K562 (cell line): Measurements from ENCODE around the gene FBXW9. TPM values are rescaled to one million over a fixed set of nuclear protein-coding genes. Genes with fewer than 3 reads are reported as not detected.
A peak's percentile ranks its signal among the peaks of the same experiment; 100 is the strongest.

Source experiments
- CBX1 ChIP-seq: sonication (generic); IDR thresholded peaks from 2 replicates; pipeline ENCODE4 v1.6.1; 2016; ENCODE audit warnings: antibody characterized with exemption, low read depth, mild to moderate bottlenecking
- CBX5 ChIP-seq: IDR thresholded peaks from 2 replicates; pipeline ENCODE4 v1.6.1; 2014; ENCODE audit warnings: low read depth, borderline replicate concordance
- GATAD2B ChIP-seq: fragments of 450-650 bp; IDR thresholded peaks from 2 replicates; pipeline ENCODE4 v1.6.1; 2017; ENCODE audit warnings: mild to moderate bottlenecking, borderline replicate concordance
- PML ChIP-seq: IDR thresholded peaks from 2 replicates; pipeline ENCODE4 v1.6.1; 2012; ENCODE audit warnings: low read length, inconsistent platforms
- PTBP1 ChIP-seq: fragments of 200-400 bp; formaldehyde crosslinking; IDR thresholded peaks from 2 replicates; pipeline ENCODE4 v1.6.1; 2017; ENCODE audit warnings: low read depth, low read length
- THAP7 ChIP-seq: fragments of 250-450 bp; sonication (Bioruptor Pico); IDR thresholded peaks from 2 replicates; pipeline ENCODE4 v1.5.0; 2021
- ZFPM2 ChIP-seq: fragments of 250-450 bp; sonication (Bioruptor Pico); IDR thresholded peaks from 2 replicates; pipeline ENCODE4 v1.5.1; 2022; ENCODE audit warnings: mild to moderate bottlenecking
- ZHX1 ChIP-seq: fragments of 150-350 bp; conservative IDR thresholded peaks from 2 replicates; pipeline ENCODE4 v1.6.1; 2014; ENCODE audit warnings: low read length
- ZNF583 ChIP-seq: fragments of 250-450 bp; sonication (Bioruptor Pico); IDR thresholded peaks from 2 replicates; pipeline ENCODE4 v1.4.0; 2020
- polyA plus RNA-seq, 8 experiments: library from polyadenylated mRNA; depleted of rRNA in 4 of 8; stranded (reverse) in 5 of 8; unstranded in 3 of 8; fragments of >200 nt; fragmentation: Nextera tagmentation in 2 of 8; fragmentation: Illumina TruSeq in 1 of 8; extraction: Ambion mirVana in 2 of 8; extraction: Trizol in 1 of 8; gene quantifications; 2 replicates each; pipeline versions ENCODE4 v1.2.1 to v1.2.3, GENCODE V29; 2011 to 2014; ENCODE audit warnings: inconsistent platforms in 1 of 8, missing spikeins in 1 of 8
- total RNA-seq, 7 experiments: library from RNA; depleted of rRNA in 6 of 7; stranded (reverse); fragments of >200 nt in 6 of 7; fragmentation: Illumina TruSeq in 2 of 7; extraction: Trizol in 2 of 7; gene quantifications; 2 replicates each; pipeline versions ENCODE4 v1.2.1 to v1.2.3, GENCODE V29; 2011 to 2021; ENCODE audit warnings: low replicate concordance in 1 of 7
- TF ChIP-seq, protein P1 (sequence below), 2 experiments: fragments of 450-650 bp; formaldehyde crosslinking in 1 of 2; IDR thresholded peaks; 2 replicates each; pipeline versions ENCODE4 v1.4.0 to v1.6.1; 2014 to 2020; ENCODE audit warnings: mild to moderate bottlenecking in 2 of 2, borderline replicate concordance in 1 of 2, low read depth in 1 of 2
- TF ChIP-seq, protein P2 (sequence below): fragments of 250-450 bp; sonication (Bioruptor Pico); IDR thresholded peaks from 2 replicates; pipeline ENCODE4 v1.4.0; 2020; ENCODE audit warnings: mild to moderate bottlenecking, moderate library complexity
- TF ChIP-seq, protein P3 (sequence below): fragments of 450-650 bp; IDR thresholded peaks from 2 replicates; pipeline ENCODE4 v1.6.1; 2017; ENCODE audit warnings: mild to moderate bottlenecking, moderate library complexity

Gene FBXW9
- total and polyA plus RNA-seq, 9 of the 15 experiments (the other 6 are each of a cell fraction or from before 2014, with no cell fraction given) = 0.23 to 21.7 (median 6.2) TPM

DNA sequence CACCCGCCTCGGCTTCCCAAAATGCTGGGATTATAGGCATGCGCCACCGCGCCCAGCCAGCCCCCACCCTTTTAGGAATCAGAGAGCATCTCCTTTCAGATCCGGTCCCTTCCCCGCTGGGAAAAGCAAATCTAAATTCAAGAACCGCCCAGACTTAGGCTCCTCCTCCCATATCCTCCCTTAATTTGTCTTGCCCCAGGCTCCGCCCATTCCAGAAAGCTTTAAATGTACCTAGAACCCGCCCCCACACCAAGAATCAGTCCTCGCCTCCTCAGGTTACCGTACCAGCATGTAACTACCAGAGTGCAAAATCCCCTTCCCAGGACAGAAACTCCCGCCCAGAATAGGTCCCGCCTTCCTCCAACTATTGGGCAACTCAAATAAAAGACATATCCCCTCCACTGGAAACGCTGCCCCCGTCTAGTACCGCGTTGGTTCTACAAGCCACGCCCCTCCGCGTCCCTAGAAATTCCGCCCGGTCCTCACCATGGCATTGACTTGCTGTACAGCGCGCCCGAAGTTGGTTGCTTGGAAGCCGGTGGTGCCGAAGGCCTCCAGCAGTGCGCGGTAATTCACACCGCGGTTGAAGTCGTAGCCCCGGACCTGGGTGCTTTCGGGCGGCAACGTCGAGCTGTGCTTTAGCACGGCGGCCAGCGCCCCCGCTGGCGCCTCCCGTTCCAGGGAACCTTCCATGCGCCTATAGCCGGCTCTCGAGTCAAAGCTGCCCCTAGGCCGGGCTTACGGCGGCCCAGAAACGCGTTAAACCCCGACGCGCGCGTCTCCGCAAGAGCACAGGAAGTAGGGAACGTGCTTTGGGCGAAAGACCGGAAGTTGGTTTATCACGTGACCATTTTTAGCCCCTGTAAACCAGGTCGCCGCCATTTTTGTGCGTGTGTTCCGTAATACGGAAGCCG lies 15.1 kb downstream of the FBXW9 start, which contains the start of gene DHPS (continued):
- TF ChIP-seq, protein P1, sequence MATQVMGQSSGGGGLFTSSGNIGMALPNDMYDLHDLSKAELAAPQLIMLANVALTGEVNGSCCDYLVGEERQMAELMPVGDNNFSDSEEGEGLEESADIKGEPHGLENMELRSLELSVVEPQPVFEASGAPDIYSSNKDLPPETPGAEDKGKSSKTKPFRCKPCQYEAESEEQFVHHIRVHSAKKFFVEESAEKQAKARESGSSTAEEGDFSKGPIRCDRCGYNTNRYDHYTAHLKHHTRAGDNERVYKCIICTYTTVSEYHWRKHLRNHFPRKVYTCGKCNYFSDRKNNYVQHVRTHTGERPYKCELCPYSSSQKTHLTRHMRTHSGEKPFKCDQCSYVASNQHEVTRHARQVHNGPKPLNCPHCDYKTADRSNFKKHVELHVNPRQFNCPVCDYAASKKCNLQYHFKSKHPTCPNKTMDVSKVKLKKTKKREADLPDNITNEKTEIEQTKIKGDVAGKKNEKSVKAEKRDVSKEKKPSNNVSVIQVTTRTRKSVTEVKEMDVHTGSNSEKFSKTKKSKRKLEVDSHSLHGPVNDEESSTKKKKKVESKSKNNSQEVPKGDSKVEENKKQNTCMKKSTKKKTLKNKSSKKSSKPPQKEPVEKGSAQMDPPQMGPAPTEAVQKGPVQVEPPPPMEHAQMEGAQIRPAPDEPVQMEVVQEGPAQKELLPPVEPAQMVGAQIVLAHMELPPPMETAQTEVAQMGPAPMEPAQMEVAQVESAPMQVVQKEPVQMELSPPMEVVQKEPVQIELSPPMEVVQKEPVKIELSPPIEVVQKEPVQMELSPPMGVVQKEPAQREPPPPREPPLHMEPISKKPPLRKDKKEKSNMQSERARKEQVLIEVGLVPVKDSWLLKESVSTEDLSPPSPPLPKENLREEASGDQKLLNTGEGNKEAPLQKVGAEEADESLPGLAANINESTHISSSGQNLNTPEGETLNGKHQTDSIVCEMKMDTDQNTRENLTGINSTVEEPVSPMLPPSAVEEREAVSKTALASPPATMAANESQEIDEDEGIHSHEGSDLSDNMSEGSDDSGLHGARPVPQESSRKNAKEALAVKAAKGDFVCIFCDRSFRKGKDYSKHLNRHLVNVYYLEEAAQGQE (IDR thresholded peaks at IDR 0.05; ENCODE audit: borderline replicate concordance) = peak; percentile 78
- TF ChIP-seq, protein P1 (CRISPR knock-in tag; IDR thresholded peaks at IDR 0.05; ENCODE audit: low read depth) = peak; percentile 83
- no peak for TF ChIP-seq CBX5
- peak; percentile 52; the same call in 1 of the 2 replicates for TF ChIP-seq ZNF583 (CRISPR knock-in tag)
- no peak for TF ChIP-seq PTBP1
- no peak for TF ChIP-seq ZHX1
- TF ChIP-seq CBX1 = no peak; the same call in 1 of the 2 replicates
- no peak for TF ChIP-seq GATAD2B
- TF ChIP-seq, protein P2, sequence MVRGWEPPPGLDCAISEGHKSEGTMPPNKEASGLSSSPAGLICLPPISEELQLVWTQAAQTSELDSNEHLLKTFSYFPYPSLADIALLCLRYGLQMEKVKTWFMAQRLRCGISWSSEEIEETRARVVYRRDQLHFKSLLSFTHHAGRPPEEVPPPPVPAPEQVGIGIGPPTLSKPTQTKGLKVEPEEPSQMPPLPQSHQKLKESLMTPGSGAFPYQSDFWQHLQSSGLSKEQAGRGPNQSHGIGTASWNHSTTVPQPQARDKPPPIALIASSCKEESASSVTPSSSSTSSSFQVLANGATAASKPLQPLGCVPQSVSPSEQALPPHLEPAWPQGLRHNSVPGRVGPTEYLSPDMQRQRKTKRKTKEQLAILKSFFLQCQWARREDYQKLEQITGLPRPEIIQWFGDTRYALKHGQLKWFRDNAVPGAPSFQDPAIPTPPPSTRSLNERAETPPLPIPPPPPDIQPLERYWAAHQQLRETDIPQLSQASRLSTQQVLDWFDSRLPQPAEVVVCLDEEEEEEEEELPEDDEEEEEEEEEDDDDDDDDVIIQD (CRISPR knock-in tag) = no peak
- no peak for TF ChIP-seq ZFPM2 (CRISPR knock-in tag)
- TF ChIP-seq, protein P3, sequence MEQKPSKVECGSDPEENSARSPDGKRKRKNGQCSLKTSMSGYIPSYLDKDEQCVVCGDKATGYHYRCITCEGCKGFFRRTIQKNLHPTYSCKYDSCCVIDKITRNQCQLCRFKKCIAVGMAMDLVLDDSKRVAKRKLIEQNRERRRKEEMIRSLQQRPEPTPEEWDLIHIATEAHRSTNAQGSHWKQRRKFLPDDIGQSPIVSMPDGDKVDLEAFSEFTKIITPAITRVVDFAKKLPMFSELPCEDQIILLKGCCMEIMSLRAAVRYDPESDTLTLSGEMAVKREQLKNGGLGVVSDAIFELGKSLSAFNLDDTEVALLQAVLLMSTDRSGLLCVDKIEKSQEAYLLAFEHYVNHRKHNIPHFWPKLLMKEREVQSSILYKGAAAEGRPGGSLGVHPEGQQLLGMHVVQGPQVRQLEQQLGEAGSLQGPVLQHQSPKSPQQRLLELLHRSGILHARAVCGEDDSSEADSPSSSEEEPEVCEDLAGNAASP = no peak
- no peak for TF ChIP-seq THAP7 (CRISPR knock-in tag)
- peak; percentile 55 for TF ChIP-seq PML
